Prostate gland (tissue), 2 donors: ENCODE results near the gene B3GAT1.

ENCODE experiments used
- CTCF ChIP-seq, 4 experiments: fragments of 200-600 bp in 2 of 4; fragments of 450-650 bp in 2 of 4; sonication (generic) in 2 of 4; IDR thresholded peaks; 1 replicate in 3 of 4; 2 replicates in 1 of 4; pipeline ENCODE4 v1.5.1; 2016 to 2019; ENCODE audit warnings: antibody characterized with exemption in 4 of 4, mild to moderate bottlenecking in 2 of 4, moderate library complexity in 2 of 4
- POLR2AphosphoS5 ChIP-seq: sonication (generic); formaldehyde crosslinking; IDR thresholded peaks from one replicate; pipeline ENCODE4 v1.6.1; 2017; ENCODE audit warnings: antibody characterized with exemption

DNA sequence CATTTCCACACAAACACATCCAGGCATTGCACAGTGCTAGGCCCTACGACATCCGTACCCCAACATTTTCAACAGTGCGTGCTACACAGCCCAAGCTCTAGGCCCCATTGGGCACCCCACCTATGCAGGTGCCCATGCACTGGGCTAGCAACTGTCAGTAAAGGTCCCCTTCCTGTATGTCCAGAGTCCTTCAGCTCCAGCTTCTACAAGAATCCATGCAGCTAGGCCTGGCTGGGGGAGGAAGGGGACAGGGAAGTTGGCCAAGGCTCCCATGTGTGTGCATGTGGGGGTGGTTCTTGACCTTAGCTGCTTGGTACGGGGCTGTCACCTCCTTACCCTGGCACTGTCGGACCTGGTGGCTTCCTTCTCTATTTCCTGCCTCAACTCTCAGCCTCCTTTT is 1.3 kb downstream of the B3GAT1 start:
- TF ChIP-seq CTCF (IDR thresholded peaks at IDR 0.05) (no peak), POLR2AphosphoS5 (no peak)
